Myocyte (in vitro differentiated cells): ENCODE results near the gene ZBTB18. TPM values are rescaled to one million over a fixed set of nuclear protein-coding genes. Genes with fewer than 3 reads are reported as not detected.

Experiments used
- DNase-seq: peaks from one replicate; pipeline ENCODE4 v3.0.0-alpha.2; 2012; ENCODE audit warnings: low read depth
- total RNA-seq: library from RNA; depleted of rRNA; stranded (reverse); fragments of >200 nt; gene quantifications from 2 replicates; pipeline ENCODE4 v1.2.3, GENCODE V29; 2014

The ZBTB18 gene
- total RNA-seq, 1 donor from 2014 or later = 106 TPM

- no peak for DNase-seq
These were observed 36.5 kb downstream of the ZBTB18 start for GRCh38 chr1:244087611-244088010.

DNA sequence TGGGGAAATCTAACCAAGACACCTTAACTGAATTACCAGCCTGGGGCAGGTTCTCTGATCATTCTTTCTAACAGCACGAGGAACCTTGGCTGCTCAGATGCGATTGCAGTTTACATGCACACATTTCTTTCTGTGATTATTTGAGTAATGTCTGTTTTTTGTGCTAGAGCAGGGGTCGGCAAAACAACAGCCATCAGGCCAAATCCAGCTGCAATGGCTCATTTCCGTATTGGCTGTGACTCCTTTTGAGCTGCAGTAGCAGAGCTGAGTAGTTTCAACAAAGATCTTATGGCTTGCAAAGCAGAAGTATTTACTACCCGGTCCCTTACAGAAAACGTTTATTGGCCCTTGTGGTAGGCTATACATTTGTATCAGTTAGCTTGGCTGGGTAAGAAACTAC, 37.1 kb downstream of the ZBTB18 start:
- no peak for DNase-seq

DNA sequence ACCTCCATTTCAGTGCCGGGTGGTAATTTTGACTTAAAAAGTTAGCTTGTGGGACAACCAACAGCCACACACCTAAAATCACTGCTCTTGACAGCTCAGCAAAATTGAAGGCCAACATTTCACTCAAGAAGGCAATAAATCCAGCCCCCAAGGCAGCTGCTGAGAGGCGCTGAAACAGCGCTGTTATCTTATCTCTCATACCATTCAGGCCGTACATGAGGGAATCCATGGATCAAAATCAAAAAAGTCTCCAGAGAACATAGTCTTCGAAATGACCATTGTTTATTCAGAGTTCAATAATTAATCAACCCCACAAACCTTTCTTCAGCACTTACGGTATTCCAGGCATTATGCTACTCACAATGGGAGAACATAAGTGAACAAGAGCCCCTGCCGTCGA, 38.5 kb downstream of the ZBTB18 start:
- no peak for DNase-seq

- no peak for DNase-seq
These were observed 39.6 kb downstream of the ZBTB18 start for GRCh38 chr1:244090645-244091044.

GRCh38 chr1:244092293-244092963, 41.3 kb downstream of the ZBTB18 start:
- DNase-seq = peak; percentile 17

GRCh38 chr1:244092964-244093638, 42.0 kb downstream of the ZBTB18 start:
- no peak for DNase-seq

GRCh38 chr1:244094880-244095528, 43.9 kb downstream of the ZBTB18 start:
- no peak for DNase-seq

DNA sequence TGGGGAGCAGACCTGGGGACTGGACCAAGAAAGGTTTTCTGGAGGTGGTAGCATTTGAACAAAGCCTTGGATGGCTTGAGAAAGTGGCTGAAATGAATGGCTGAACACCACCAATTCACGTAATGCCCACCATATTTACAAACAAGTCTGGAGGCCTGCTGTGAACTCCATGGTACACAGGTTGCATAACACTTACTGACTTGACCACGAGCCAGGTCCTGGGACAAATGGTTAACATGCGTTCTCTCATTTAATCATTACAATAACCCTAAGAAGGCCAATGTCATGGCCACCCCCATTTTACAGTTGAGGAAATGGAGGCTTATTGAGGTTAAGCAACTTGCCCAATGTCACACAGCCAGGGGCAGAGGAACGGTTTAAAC, 44.4 kb downstream of the ZBTB18 start:
- DNase-seq = no peak

GRCh38 chr1:244096066-244096610, 45.1 kb downstream of the ZBTB18 start:
- DNase-seq = no peak

- no peak for DNase-seq
These were observed 45.6 kb downstream of the ZBTB18 start for GRCh38 chr1:244096691-244097090.

DNA sequence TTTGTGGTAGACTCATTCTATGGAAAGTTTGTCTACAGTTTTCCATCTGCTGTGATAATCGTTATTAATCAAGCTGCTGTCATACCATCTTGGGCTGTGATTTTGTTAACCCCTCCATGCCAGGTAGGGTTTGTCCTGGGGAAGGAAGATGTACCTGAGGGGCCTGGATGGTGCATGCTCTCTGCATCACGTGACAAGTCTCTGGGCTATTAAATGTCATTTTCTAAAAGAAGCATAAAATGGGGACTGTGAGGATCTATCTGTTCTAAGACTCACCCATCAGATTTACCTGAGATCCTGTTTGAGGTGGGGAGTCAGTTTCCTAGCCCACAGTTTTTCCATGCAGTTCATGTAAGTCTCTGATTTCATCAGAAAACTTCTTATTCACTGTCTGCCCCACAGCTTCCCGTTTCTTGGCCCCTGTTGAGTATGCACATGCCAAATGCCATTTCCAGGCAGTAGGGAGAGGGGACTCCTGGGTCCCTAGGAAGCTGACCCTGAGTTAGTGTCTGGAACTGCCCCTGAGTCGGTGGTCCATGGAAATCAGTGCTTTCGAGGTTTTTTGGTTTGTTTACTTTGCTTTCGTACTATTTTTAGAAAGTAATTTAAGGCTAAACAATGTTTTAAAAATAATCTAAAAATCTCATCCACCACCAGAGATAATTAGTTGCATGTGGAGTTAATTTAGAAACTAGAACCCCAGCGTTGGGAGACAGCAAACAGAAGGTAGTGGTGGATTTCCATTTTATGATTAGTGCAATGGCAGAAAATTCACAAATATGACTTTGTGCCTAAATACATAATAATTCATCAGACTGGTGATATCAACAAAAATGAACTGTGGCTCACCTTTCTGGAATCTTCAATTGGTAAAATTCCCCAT, 46.7 kb downstream of the ZBTB18 start:
- no peak for DNase-seq

- DNase-seq = no peak
These were observed 48.3 kb downstream of the ZBTB18 start for GRCh38 chr1:244099258-244099930.

DNA sequence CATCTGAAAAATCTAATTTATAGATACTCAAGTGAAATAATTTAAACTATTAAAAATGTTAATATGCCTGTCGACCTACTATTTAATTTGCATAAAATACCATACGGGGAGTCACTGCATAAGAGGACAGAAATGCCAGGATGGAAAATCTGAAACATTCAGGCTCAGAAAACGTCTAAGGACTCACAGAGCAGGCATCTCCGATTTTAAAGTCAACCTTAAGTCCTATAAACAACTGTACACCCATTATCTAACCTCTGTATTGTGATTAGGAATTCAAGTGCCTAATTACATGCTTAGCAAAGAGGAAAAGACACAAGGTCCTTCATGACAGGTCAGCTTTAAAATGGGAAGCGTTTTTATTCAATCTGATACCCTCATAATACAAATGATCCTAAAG, 49.2 kb downstream of the ZBTB18 start:
- no peak for DNase-seq

GRCh38 chr1:244100704-244101453, 49.8 kb downstream of the ZBTB18 start:
- DNase-seq = peak; percentile 32

DNA sequence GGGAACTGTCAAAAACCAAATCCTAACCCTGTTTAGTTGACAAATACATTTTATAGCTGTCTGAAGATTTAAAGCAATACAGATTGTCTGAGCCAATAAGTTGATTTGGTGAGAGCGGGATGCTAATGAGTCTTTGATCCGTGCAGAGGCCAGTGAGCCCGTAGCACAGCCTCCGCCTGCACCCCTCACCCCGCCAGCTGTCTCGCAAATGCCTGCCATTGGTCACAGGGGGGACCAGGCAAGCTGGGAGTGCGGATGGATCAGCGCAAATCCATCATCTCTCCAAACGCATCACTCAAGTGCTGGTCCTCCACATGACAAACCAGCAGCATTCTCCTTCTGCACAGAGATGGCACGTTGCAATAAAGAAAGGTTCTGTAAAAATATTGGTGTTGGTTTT, 51.0 kb downstream of the ZBTB18 start:
- no peak for DNase-seq

DNA sequence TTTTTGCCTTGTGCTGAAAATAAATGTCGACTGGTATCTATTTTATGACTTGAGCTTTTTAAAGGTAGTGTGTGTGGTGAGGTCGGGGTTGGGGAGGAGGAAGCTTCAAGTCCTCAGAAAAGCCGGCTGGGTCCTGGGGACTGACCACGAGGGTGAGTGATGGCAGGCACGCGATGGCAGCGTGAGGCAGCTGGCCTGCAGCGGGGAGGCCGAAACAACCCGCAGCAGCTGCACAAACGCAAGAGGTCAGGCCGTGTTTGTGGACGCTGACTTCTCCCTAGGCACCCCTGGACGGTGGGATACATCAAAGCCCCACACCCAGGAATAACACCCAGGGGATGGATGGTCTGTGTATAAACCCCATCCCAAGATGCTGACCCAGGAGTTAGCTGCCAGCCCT, 51.4 kb downstream of the ZBTB18 start:
- DNase-seq = peak; percentile 93

- peak; percentile 97 for DNase-seq
These were observed 53.4 kb downstream of the ZBTB18 start for GRCh38 chr1:244104309-244105060.

GRCh38 chr1:244106176-244106575, 55.1 kb downstream of the ZBTB18 start:
- no peak for DNase-seq
